OCI-LY1 (cell line): ENCODE measurements around the gene TSBP1.

Source experiments
- H2AFZ ChIP-seq: fragments of 200-600 bp; sonication (generic), shearing (Covaris generic); 2 replicates; pipeline ENCODE4 v1.6.0; 2014; ENCODE audit warnings: antibody characterized with exemption, mild to moderate bottlenecking, low read length
- H3F3A ChIP-seq: fragments of 200-600 bp; sonication (generic), shearing (Covaris generic); 2 replicates; pipeline ENCODE4 v1.6.0; 2014; ENCODE audit warnings: mild to moderate bottlenecking, antibody characterized with exemption, low read length, moderate library complexity; ENCODE audit not compliant: insufficient read depth
- H3K27ac ChIP-seq: fragments of 200-600 bp; sonication (generic); 2 replicates; pipeline ENCODE4 v1.5.1; 2014; ENCODE audit warnings: low read length, mixed run types, mild to moderate bottlenecking, low read depth; ENCODE audit not compliant: poor library complexity, severe bottlenecking
- H3K27me3 ChIP-seq: fragments of 200-600 bp; sonication (generic); 2 replicates; pipeline ENCODE4 v1.6.0; 2014; ENCODE audit warnings: antibody characterized with exemption, mild to moderate bottlenecking, low read length, moderate library complexity; ENCODE audit not compliant: insufficient read depth
- H3K36me3 ChIP-seq: fragments of 200-600 bp; sonication (generic); 2 replicates; pipeline ENCODE4 v1.6.1; 2014; ENCODE audit warnings: mild to moderate bottlenecking, antibody characterized with exemption, low read length, moderate library complexity, mixed read lengths; ENCODE audit not compliant: insufficient read depth
- H3K4me1 ChIP-seq: fragments of 200-600 bp; sonication (generic); 2 replicates; pipeline ENCODE4 v1.5.1; 2014; ENCODE audit warnings: mild to moderate bottlenecking, low read length, moderate library complexity; ENCODE audit not compliant: insufficient read depth, severe bottlenecking
- H3K4me2 ChIP-seq: fragments of 200-600 bp; sonication (generic), shearing (Covaris generic); 2 replicates; pipeline ENCODE4 v1.6.1; 2014; ENCODE audit warnings: low read length
- H3K4me3 ChIP-seq: fragments of 200-600 bp; sonication (generic); 2 replicates; pipeline ENCODE4 v1.5.1; 2014; ENCODE audit warnings: low read length, low read depth, mild to moderate bottlenecking, mixed read lengths; ENCODE audit not compliant: poor library complexity, severe bottlenecking
- H3K79me2 ChIP-seq: fragments of 200-600 bp; shearing (Covaris generic); 2 replicates; pipeline ENCODE4 v1.6.1; 2016; ENCODE audit warnings: mixed run types, low read length, mixed read lengths; ENCODE audit not compliant: insufficient read depth
- H3K9ac ChIP-seq: fragments of 200-600 bp; sonication (generic), shearing (Covaris generic); 2 replicates; pipeline ENCODE4 v1.6.1; 2014; ENCODE audit warnings: mild to moderate bottlenecking, low read length, mixed read lengths
- H3K9me2 ChIP-seq: fragments of 200-600 bp; sonication (generic), shearing (Covaris generic); 2 replicates; pipeline ENCODE4 v1.6.1; 2014; ENCODE audit warnings: low read depth, mild to moderate bottlenecking, low read length, mixed read lengths
- H3K9me3 ChIP-seq: fragments of 200-600 bp; shearing (Covaris generic); 2 replicates; pipeline ENCODE4 v1.6.1; 2014; ENCODE audit warnings: low read length, mixed read lengths
- H4K20me1 ChIP-seq: fragments of 200-600 bp; sonication (generic), shearing (Covaris generic); 2 replicates; pipeline ENCODE4 v1.6.0; 2016; ENCODE audit warnings: mild to moderate bottlenecking, low read length; ENCODE audit not compliant: insufficient read depth
- EZH2 ChIP-seq: fragments of 200-600 bp; sonication (generic), shearing (Covaris generic); IDR thresholded peaks from 2 replicates; pipeline ENCODE4 v1.8.0; 2017; ENCODE audit warnings: borderline replicate concordance, mixed run types, mild to moderate bottlenecking, antibody characterized with exemption, low read length, moderate library complexity, mixed read lengths
- TF ChIP-seq, protein P1 (sequence below): fragments of 200-600 bp; sonication (generic), shearing (Covaris generic); IDR thresholded peaks from 2 replicates; pipeline ENCODE4 v1.5.1; 2017; ENCODE audit warnings: mild to moderate bottlenecking, antibody characterized with exemption, low read length, moderate library complexity, mixed read lengths

The TSBP1 gene

DNA sequence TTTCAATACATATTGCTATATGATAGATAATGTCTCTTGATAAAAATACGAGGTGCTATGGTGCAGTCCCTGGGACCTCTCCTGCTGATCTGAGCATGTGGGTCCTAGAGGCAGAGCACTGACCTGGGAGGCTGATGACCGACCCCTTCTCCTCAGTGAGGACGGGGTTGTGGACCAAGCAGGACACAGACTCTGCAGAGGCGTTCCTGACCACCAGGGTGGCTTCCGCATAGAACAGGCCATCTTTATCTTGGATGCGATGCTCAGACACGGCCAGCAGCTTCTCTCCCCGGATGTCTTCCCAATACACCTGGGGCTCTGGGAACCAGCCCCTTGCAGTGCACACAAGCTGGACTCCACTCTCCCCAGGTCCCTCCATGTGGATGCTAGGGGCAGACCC, 31.1 kb upstream of the TSBP1 start:
- no peak overlapping the region for H2AFZ ChIP-seq
- H3K4me3 ChIP-seq: no peak overlapping the region
- H3K9me2 ChIP-seq: no peaks in the 10 kb centered on the region
- H3F3A ChIP-seq: no peaks in the 10 kb centered on the region
- H3K27ac ChIP-seq: no peak overlapping the region
- H3K9me3 ChIP-seq: no peaks in the 10 kb centered on the region
- no peak overlapping the region for H3K4me2 ChIP-seq
- peaks cover 4% of the 10 kb centered on the region; the same call in 1 of the 2 replicates for H3K27me3 ChIP-seq
- H3K36me3 ChIP-seq: no peaks in the 10 kb centered on the region
- TF ChIP-seq, protein P1, sequence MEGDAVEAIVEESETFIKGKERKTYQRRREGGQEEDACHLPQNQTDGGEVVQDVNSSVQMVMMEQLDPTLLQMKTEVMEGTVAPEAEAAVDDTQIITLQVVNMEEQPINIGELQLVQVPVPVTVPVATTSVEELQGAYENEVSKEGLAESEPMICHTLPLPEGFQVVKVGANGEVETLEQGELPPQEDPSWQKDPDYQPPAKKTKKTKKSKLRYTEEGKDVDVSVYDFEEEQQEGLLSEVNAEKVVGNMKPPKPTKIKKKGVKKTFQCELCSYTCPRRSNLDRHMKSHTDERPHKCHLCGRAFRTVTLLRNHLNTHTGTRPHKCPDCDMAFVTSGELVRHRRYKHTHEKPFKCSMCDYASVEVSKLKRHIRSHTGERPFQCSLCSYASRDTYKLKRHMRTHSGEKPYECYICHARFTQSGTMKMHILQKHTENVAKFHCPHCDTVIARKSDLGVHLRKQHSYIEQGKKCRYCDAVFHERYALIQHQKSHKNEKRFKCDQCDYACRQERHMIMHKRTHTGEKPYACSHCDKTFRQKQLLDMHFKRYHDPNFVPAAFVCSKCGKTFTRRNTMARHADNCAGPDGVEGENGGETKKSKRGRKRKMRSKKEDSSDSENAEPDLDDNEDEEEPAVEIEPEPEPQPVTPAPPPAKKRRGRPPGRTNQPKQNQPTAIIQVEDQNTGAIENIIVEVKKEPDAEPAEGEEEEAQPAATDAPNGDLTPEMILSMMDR: no peak
- TF ChIP-seq EZH2: no peak
- no peaks in the 10 kb centered on the region for H3K4me1 ChIP-seq
- no peak overlapping the region for H3K9ac ChIP-seq
- H4K20me1 ChIP-seq: no peaks in the 10 kb centered on the region
- no peaks in the 10 kb centered on the region for H3K79me2 ChIP-seq

DNA sequence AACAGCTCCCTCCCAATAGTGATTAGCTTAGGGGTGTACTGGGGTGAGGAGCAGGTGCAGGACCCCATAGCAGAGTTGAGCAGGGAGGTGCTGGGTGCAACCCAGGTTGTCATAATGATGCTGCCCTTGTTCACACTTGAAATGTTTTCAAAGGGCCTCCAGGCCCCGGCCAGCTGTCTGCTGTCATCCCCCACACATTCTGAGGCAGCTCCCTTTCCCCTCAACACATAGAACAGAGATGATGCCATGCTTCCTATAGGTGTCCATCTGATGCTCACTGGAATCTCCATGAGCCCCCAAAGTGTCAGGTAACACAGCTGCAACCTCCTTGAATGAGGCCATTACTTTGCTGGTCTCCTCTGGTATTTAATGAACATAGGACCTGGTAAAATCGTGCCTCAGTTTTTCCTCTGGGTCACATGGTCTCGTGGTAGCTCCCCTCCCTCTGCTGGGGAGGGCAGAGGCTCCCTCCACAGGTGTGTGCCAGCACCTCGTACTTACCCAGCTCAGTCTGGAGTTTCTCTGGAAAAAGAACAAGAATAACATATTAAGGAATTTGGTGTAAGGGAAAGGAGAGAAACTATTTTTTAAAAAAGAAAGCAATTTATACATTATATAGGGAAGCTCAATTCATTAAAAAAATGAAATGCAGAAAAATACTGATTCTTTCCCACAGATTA, 29.7 kb upstream of the TSBP1 start:
- Histone ChIP-seq H3K4me2 (no peak overlapping the region), H3K4me3 (no peak overlapping the region), H3K9ac (no peak overlapping the region), H3K36me3 (no peaks in the 10 kb centered on the region), H3F3A (no peaks in the 10 kb centered on the region), H3K27me3 (peaks cover 4% of the 10 kb centered on the region; the same call in 1 of the 2 replicates), H4K20me1 (no peaks in the 10 kb centered on the region), H3K79me2 (no peaks in the 10 kb centered on the region), H3K9me3 (no peaks in the 10 kb centered on the region), H3K9me2 (no peaks in the 10 kb centered on the region), H3K4me1 (no peaks in the 10 kb centered on the region), H3K27ac (no peak overlapping the region), H2AFZ (no peak overlapping the region)
- TF ChIP-seq, protein P1: no peak

DNA sequence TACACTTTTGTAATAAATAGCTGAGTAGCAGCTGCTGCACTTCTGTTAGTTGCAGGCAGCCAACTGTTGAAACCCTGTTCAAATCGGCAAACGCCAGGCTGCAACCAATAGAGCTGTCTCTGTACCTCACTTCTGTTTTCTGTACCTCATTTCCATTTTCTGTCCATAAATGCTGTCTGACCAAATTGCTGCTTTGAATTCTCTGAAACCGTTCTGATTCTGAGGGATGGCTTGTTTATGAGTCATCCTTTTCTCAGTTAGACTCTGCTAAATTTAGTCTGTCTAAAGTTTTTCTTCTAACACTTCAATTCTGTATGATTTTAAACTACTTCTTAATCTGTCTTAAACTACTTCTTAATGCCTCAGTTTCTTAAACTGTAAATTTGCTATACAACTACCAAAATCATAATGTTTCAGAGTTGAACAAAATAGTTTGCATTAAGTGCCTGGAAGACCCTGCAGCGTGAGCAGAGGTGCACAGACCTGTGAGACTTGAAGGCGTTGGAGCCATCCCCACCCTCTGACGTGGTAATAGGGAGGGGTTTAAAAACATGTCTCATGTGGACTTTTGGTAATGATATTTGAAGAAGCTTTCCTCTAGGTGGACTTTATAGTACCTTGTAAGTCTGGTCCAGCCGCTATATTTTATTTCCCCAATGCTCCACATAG, 25.7 kb upstream of the TSBP1 start:
- TF ChIP-seq, protein P1: no peak
- TF ChIP-seq EZH2: no peak
- Histone ChIP-seq H3K27ac (no peak overlapping the region), H3F3A (no peaks in the 10 kb centered on the region), H3K4me3 (no peak overlapping the region), H3K27me3 (no peaks in the 10 kb centered on the region), H3K4me1 (no peaks in the 10 kb centered on the region), H3K9me2 (no peaks in the 10 kb centered on the region), H3K36me3 (no peaks in the 10 kb centered on the region), H3K9me3 (no peaks in the 10 kb centered on the region), H3K79me2 (no peaks in the 10 kb centered on the region), H3K9ac (no peak overlapping the region), H3K4me2 (no peak overlapping the region), H4K20me1 (no peaks in the 10 kb centered on the region), H2AFZ (no peak overlapping the region)
